Measurements from ENCODE around the gene CDHR3. TPM values are rescaled to one million over a fixed set of nuclear protein-coding genes. Genes with fewer than 3 reads are reported as not detected.

CDHR3 gene
- total RNA-seq, 1 experiment from 2014 or later, result 5.0 TPM

GRCh38 chr7:106049139-106049752 is 86.2 kb downstream of the CDHR3 start:
- no peak for DNase-seq (ENCODE audit: low read depth)

GRCh38 chr7:106050002-106050745 is 87.1 kb downstream of the CDHR3 start:
- peak; percentile 60 for DNase-seq (ENCODE audit: low read depth)

- peak; percentile 64 for DNase-seq (ENCODE audit: low read depth)
Measured at GRCh38 chr7:106050746-106051117, 87.7 kb downstream of the CDHR3 start.

GRCh38 chr7:106052681-106053080 is 89.6 kb downstream of the CDHR3 start:
- no peak for DNase-seq (ENCODE audit: low read depth)

- DNase-seq (ENCODE audit: low read depth), result no peak
Measured at GRCh38 chr7:106053109-106053508, 90.0 kb downstream of the CDHR3 start.

GRCh38 chr7:106054156-106054910 is 91.3 kb downstream of the CDHR3 start:
- DNase-seq (ENCODE audit: low read depth), result no peak

- DNase-seq (ENCODE audit: low read depth), result no peak
Measured at GRCh38 chr7:106054971-106055532, 92.0 kb downstream of the CDHR3 start.

GRCh38 chr7:106056513-106057203 is 93.6 kb downstream of the CDHR3 start:
- DNase-seq (ENCODE audit: low read depth), result peak; percentile 71

- no peak for DNase-seq (ENCODE audit: low read depth)
Measured at GRCh38 chr7:106057204-106057961, 94.3 kb downstream of the CDHR3 start.

GRCh38 chr7:106057962-106058927 is 95.2 kb downstream of the CDHR3 start:
- DNase-seq (ENCODE audit: low read depth), result no peak

- no peak for DNase-seq (ENCODE audit: low read depth)
Measured at GRCh38 chr7:106058928-106059324, 95.9 kb downstream of the CDHR3 start.

- DNase-seq (ENCODE audit: low read depth), result no peak
Measured at GRCh38 chr7:106059556-106059955, 96.5 kb downstream of the CDHR3 start.

GRCh38 chr7:106060394-106060920 is 97.4 kb downstream of the CDHR3 start:
- no peak for DNase-seq (ENCODE audit: low read depth)

- DNase-seq (ENCODE audit: low read depth), result no peak
Measured at GRCh38 chr7:106061301-106061979, 98.4 kb downstream of the CDHR3 start.

- DNase-seq (ENCODE audit: low read depth), result no peak
Measured at GRCh38 chr7:106062006-106062405, 98.9 kb downstream of the CDHR3 start.

GRCh38 chr7:106062521-106062931 is 99.5 kb downstream of the CDHR3 start:
- no peak for DNase-seq (ENCODE audit: low read depth)

GRCh38 chr7:106063024-106063423 is 100.0 kb downstream of the CDHR3 start:
- no peak for DNase-seq (ENCODE audit: low read depth)

GRCh38 chr7:106063692-106064091 is 100.6 kb downstream of the CDHR3 start:
- no peak for DNase-seq (ENCODE audit: low read depth)

- DNase-seq (ENCODE audit: low read depth), result no peak
Measured at GRCh38 chr7:106064316-106064715, 101.3 kb downstream of the CDHR3 start.
